ENCODE data around the gene PPP1R15A. TPM values are rescaled to one million over a fixed set of nuclear protein-coding genes. Genes with fewer than 3 reads are reported as not detected.
A peak's percentile ranks its signal among the peaks of the same experiment; 100 is the strongest.

The PPP1R15A gene
- total and polyA plus RNA-seq, 10 donors: 18.5 to 74.2 (median 46.7) TPM

DNA sequence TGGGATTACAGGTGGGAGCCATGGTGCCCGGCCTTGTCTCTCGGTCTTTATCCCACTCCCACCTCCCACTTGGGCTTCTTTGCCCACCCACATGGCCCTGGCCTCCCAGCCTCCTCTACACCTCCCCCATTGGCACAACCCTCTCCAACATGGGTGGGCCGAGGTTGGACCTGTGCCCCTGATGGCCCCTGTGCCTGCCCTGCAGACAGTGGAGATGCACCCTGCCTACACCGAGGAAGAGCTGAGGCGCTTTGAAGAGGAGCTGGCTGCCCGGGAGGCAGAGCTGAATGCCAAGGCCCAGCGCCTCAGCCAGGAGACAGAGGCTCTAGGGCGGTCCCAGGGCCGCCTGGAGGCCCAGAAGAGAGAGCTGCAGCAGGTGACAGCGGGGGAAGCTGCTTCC is 48.7 kb downstream of the PPP1R15A start:
- H3K27me3 ChIP-seq (replicated peaks in 1 of 7): no peaks in the 10 kb centered on the region
- H3K4me1 ChIP-seq: peaks cover 0 to 7% (median 0%) of the 10 kb centered on the region in 6 donors
- intact Hi-C loops (cut with DNase I; ENCODE audit: low total_unique reads): no loop called here
- no peak overlapping the region for H3K27ac ChIP-seq
- TF ChIP-seq POLR2A (IDR thresholded peaks at IDR 0.05) (no peak), POLR2AphosphoS5 (IDR thresholded peaks at IDR 0.05) (peak in 1 of 3 donors; percentile 57)
- no peak for DNase-seq
- H3K4me3 ChIP-seq: no peak overlapping the region
- peaks cover 2 to 83% (median 64%) of the 10 kb centered on the region in 6 donors for H3K36me3 ChIP-seq
- no peaks in the 10 kb centered on the region for H3K9me3 ChIP-seq
- WGBS, 5 donors: 79 to 92% (median 85%) methylated on average over 7 to 10 of the region's 10 CpGs

DNA sequence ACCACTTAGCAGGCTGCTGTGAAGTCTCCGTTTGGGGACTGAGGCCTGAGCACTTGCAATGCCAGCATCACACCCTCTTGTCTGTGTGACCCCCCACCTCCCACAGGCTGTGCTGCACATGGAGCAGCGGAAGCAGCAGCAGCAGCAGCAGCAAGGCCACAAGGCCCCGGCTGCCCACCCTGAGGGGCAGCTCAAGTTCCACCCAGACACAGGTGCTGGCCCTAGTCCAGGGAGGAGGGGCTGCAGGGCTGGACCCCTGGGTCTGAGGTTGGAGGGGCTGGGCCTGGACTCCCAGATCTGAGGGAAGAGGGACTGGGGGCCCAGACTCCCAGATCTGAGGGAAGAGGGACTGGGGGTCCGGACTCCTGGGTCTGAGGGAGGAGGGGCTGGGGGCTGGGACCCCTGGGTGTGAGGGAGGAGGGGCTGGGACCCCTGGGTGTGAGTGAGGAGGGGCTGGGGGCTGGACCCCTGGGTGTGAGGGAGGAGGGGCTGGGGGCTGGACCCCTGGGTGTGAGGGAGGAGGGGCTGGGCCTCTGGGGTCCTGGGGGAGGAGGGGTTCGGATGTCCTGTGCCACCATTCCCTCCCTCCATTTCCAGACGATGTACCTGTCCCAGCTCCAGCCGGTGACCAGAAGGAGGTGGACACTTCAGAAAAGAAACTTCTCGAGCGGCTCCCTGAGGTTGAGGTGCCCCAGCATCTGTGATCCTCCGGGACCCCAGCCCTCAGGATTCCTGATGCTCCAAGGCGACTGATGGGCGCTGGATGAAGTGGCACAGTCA is 49.7 kb downstream of the PPP1R15A start:
- intact Hi-C loops (cut with DNase I; ENCODE audit: low total_unique reads): no loop called here
- DNase-seq: no peak
- Histone ChIP-seq H3K27ac (no peak overlapping the region), H3K36me3 (peaks cover 2 to 74% (median 55%) of the 10 kb centered on the region in 6 donors), H3K4me1 (peaks cover 0 to 7% (median under 1%) of the 10 kb centered on the region in 6 donors), H3K27me3 (replicated peaks in 1 of 7) (no peaks in the 10 kb centered on the region), H3K4me3 (no peak overlapping the region), H3K9me3 (no peaks in the 10 kb centered on the region)
- no peak for TF ChIP-seq POLR2A (IDR thresholded peaks at IDR 0.05)
- peak in 2 of 3 donors; percentile 31 to 59 for TF ChIP-seq POLR2AphosphoS5 (IDR thresholded peaks at IDR 0.05)
- 90 to 99% (median 96%) methylated on average over 8 to 12 of the region's 12 CpGs for WGBS, 5 donors

DNA sequence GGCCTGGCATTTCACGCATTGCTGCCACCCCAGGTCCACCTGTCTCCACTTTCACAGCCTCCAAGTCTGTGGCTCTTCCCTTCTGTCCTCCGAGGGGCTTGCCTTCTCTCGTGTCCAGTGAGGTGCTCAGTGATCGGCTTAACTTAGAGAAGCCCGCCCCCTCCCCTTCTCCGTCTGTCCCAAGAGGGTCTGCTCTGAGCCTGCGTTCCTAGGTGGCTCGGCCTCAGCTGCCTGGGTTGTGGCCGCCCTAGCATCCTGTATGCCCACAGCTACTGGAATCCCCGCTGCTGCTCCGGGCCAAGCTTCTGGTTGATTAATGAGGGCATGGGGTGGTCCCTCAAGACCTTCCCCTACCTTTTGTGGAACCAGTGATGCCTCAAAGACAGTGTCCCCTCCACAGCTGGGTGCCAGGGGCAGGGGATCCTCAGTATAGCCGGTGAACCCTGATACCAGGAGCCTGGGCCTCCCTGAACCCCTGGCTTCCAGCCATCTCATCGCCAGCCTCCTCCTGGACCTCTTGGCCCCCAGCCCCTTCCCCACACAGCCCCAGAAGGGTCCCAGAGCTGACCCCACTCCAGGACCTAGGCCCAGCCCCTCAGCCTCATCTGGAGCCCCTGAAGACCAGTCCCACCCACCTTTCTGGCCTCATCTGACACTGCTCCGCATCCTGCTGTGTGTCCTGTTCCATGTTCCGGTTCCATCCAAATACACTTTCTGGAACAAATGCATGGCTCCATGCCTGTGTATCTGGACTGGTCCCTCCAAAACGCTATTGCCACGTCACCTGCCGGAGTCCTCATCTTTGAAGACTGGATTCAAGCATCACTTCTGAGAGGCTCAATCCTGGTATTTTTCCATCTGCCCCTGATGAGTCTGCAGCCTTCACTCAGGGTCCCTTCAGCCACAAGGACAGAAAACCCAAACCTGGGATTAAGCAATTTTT is 50.6 kb downstream of the PPP1R15A start:
- Histone ChIP-seq H3K36me3 (peaks cover 2 to 65% (median 50%) of the 10 kb centered on the region in 6 donors), H3K27me3 (replicated peaks in 1 of 7) (no peaks in the 10 kb centered on the region), H3K4me1 (peaks cover 0 to 11% (median 3%) of the 10 kb centered on the region in 6 donors), H3K27ac (no peak overlapping the region), H3K4me3 (no peak overlapping the region), H3K9me3 (no peaks in the 10 kb centered on the region)
- intact Hi-C loops (cut with DNase I; ENCODE audit: low total_unique reads): no loop called here
- TF ChIP-seq, protein P1, sequence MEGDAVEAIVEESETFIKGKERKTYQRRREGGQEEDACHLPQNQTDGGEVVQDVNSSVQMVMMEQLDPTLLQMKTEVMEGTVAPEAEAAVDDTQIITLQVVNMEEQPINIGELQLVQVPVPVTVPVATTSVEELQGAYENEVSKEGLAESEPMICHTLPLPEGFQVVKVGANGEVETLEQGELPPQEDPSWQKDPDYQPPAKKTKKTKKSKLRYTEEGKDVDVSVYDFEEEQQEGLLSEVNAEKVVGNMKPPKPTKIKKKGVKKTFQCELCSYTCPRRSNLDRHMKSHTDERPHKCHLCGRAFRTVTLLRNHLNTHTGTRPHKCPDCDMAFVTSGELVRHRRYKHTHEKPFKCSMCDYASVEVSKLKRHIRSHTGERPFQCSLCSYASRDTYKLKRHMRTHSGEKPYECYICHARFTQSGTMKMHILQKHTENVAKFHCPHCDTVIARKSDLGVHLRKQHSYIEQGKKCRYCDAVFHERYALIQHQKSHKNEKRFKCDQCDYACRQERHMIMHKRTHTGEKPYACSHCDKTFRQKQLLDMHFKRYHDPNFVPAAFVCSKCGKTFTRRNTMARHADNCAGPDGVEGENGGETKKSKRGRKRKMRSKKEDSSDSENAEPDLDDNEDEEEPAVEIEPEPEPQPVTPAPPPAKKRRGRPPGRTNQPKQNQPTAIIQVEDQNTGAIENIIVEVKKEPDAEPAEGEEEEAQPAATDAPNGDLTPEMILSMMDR (IDR thresholded peaks at IDR 0.05 in 8 of 11, conservative IDR thresholded peaks at IDR 0.05 in 3 of 11): no peak
- peak in 1 of 3 donors; percentile 54 for TF ChIP-seq POLR2AphosphoS5 (IDR thresholded peaks at IDR 0.05)
- no peak for TF ChIP-seq POLR2A (IDR thresholded peaks at IDR 0.05)
- whole genome bisulfite sequencing, 5 donors: 88 to 93% (median 92%) methylated on average over 17 to 18 of the region's 18 CpGs
- no peak for DNase-seq

DNA sequence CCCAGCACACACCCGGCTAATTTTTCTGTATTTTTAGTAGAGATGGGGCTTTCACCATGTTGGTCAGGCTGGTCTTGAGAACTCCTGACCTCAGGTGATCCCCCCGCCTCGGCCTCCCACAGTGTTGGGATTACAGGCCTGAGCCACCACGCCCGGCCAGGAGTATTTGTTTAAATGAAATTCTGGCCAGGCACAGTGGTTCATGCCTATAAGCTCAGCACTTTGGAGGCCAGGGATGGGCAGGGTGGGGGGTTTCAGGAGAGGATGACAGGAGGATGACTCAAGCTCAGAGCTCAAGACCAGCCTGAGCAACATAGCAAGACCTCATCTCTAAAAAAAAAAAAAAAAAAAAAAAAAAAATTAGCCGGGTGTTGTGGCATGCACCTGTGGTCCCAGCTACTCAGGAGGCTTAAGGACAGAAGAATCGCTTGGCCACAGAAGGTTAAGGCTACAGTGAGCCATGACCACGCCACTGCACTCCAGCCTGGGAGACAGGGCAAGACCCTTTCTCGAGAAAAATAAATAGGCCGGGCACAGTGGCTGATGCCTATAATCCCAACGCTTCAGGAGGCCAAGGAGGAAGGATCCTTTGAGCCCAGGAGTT is 53.1 kb downstream of the PPP1R15A start:
- Histone ChIP-seq H3K27me3 (replicated peaks in 1 of 7) (no peaks in the 10 kb centered on the region), H3K4me1 (peaks cover 0 to 7% (median 0%) of the 10 kb centered on the region in 6 donors), H3K27ac (no peak overlapping the region), H3K36me3 (peaks cover 0 to 39% (median 28%) of the 10 kb centered on the region in 6 donors), H3K4me3 (no peak overlapping the region), H3K9me3 (no peaks in the 10 kb centered on the region)
- WGBS, 5 donors: 89 to 96% (median 91%) methylated on average over 11 of the region's 11 CpGs
- DNase-seq: no peak
- TF ChIP-seq POLR2AphosphoS5 (IDR thresholded peaks at IDR 0.05): no peak
- TF ChIP-seq, protein P1 (IDR thresholded peaks at IDR 0.05 in 8 of 11, conservative IDR thresholded peaks at IDR 0.05 in 3 of 11): no peak
- TF ChIP-seq POLR2A (IDR thresholded peaks at IDR 0.05): no peak
- intact Hi-C loops (cut with DNase I; ENCODE audit: low total_unique reads): no loop called here

Other genes with a start within 250 kb of the PPP1R15A start
Only the 30 nearest of the 32 such genes appear.
- gene DBP, start 235.0 kb upstream of the PPP1R15A start, total RNA-seq: 10 to 100 TPM; 11.4 to 29.5 (median 22.5) TPM
- 10 to 100 TPM; 21.8 to 26.8 (median 24.1) TPM for gene DBP, start 235.0 kb upstream of the PPP1R15A start, polyA plus RNA-seq
- gene CA11, start 226.2 kb upstream of the PPP1R15A start, total RNA-seq: 10 to 100 TPM in 2 of 7 donors, 1 to 10 TPM in 5; 1.9 to 10.7 (median 4.4) TPM
- 10 to 100 TPM in 2 of 3 donors, 1 to 10 TPM in 1; 9.7 to 14.5 (median 10.5) TPM for gene CA11, start 226.2 kb upstream of the PPP1R15A start, polyA plus RNA-seq
- 1 to 10 TPM in 3 of 7 donors, under 1 TPM in 3, not detected in 1; 0.30 to 2.1 (median 1.2) TPM for gene NTN5, start 199.4 kb upstream of the PPP1R15A start, total RNA-seq
- 1 to 10 TPM in 1 of 3 donors, under 1 TPM in 2; 0.49 to 1.1 (median 0.51) TPM for gene NTN5, start 199.4 kb upstream of the PPP1R15A start, polyA plus RNA-seq
- under 1 TPM in 3 of 7 donors, not detected in 4; 0.17 to 0.65 (median 0.38) TPM for gene FUT2, start 176.4 kb upstream of the PPP1R15A start, total RNA-seq
- gene FUT2, start 176.4 kb upstream of the PPP1R15A start, polyA plus RNA-seq: 1 to 10 TPM in 1 of 3 donors, under 1 TPM in 1, not detected in 1; 0.22 to 1.2 TPM
- gene MAMSTR, start 152.7 kb upstream of the PPP1R15A start, total RNA-seq: 10 to 100 TPM in 1 of 7 donors, 1 to 10 TPM in 6; 3.1 to 10.3 (median 4.0) TPM
- 10 to 100 TPM in 1 of 3 donors, 1 to 10 TPM in 1, under 1 TPM in 1; 0.93 to 10.7 (median 3.6) TPM for gene MAMSTR, start 152.7 kb upstream of the PPP1R15A start, polyA plus RNA-seq
- 10 to 100 TPM; 30.3 to 78.1 (median 39.8) TPM for gene RASIP1, start 131.8 kb upstream of the PPP1R15A start, total RNA-seq
- gene RASIP1, start 131.8 kb upstream of the PPP1R15A start, polyA plus RNA-seq: 10 to 100 TPM; 15.1 to 62.8 (median 42.1) TPM
- 1 to 10 TPM in 5 of 7 donors, under 1 TPM in 1, not detected in 1; 0.84 to 5.3 (median 1.8) TPM for gene IZUMO1, start 125.5 kb upstream of the PPP1R15A start, total RNA-seq
- 1 to 10 TPM in 1 of 3 donors, under 1 TPM in 2; 0.26 to 1.0 (median 0.50) TPM for gene IZUMO1, start 125.5 kb upstream of the PPP1R15A start, polyA plus RNA-seq
- gene FUT1, start 119.8 kb upstream of the PPP1R15A start, total RNA-seq: 10 to 100 TPM in 4 of 7 donors, 1 to 10 TPM in 3; 5.6 to 22.9 (median 10.0) TPM
- gene FUT1, start 119.8 kb upstream of the PPP1R15A start, polyA plus RNA-seq: 1 to 10 TPM; 1.0 to 6.5 (median 2.7) TPM
- not detected for gene FGF21, start 116.9 kb upstream of the PPP1R15A start, total RNA-seq
- not detected for gene FGF21, start 116.9 kb upstream of the PPP1R15A start, polyA plus RNA-seq
- 10 to 100 TPM; 15.5 to 25.3 (median 20.4) TPM for gene BCAT2, start 61.4 kb upstream of the PPP1R15A start, total RNA-seq
- 10 to 100 TPM; 25.5 to 31.7 (median 29.4) TPM for gene BCAT2, start 61.4 kb upstream of the PPP1R15A start, polyA plus RNA-seq
- 10 to 100 TPM in 3 of 7 donors, 1 to 10 TPM in 4; 2.4 to 14.7 (median 8.1) TPM for gene HSD17B14, start 35.9 kb upstream of the PPP1R15A start, total RNA-seq
- gene HSD17B14, start 35.9 kb upstream of the PPP1R15A start, polyA plus RNA-seq: 10 to 100 TPM; 10.1 to 16.5 (median 11.2) TPM
- 10 to 100 TPM in 6 of 7 donors, 1 to 10 TPM in 1; 8.6 to 24.2 (median 16.0) TPM for gene PLEKHA4, start 3.8 kb upstream of the PPP1R15A start, total RNA-seq
- 10 to 100 TPM; 12.2 to 20.6 (median 13.8) TPM for gene PLEKHA4, start 3.8 kb upstream of the PPP1R15A start, polyA plus RNA-seq
- gene TULP2, start 26.3 kb downstream of the PPP1R15A start, total RNA-seq: 1 to 10 TPM in 3 of 7 donors, under 1 TPM in 3, not detected in 1; 0.34 to 5.0 (median 1.3) TPM
- gene TULP2, start 26.3 kb downstream of the PPP1R15A start, polyA plus RNA-seq: under 1 TPM in 2 of 3 donors, not detected in 1; 0.14 to 0.32 TPM
- 100 to 1,000 TPM; 217 to 321 (median 268) TPM for gene NUCB1, start 27.9 kb downstream of the PPP1R15A start, total RNA-seq
- gene NUCB1, start 27.9 kb downstream of the PPP1R15A start, polyA plus RNA-seq: 100 to 1,000 TPM in 1 of 3 donors, 10 to 100 TPM in 2; 67.6 to 125 (median 72.4) TPM
- 1 to 10 TPM in 4 of 7 donors, under 1 TPM in 2, not detected in 1; 0.51 to 4.5 (median 2.5) TPM for gene DHDH, start 61.3 kb downstream of the PPP1R15A start, total RNA-seq
- 1 to 10 TPM; 1.2 to 2.6 (median 1.2) TPM for gene DHDH, start 61.3 kb downstream of the PPP1R15A start, polyA plus RNA-seq
- gene BAX, start 82.5 kb downstream of the PPP1R15A start, total RNA-seq: 100 to 1,000 TPM in 6 of 7 donors, 10 to 100 TPM in 1; 65.9 to 158 (median 113) TPM
- 100 to 1,000 TPM; 131 to 219 (median 177) TPM for gene BAX, start 82.5 kb downstream of the PPP1R15A start, polyA plus RNA-seq
- over 10,000 TPM in 2 of 7 donors, 1,000 to 10,000 TPM in 5; 4,960 to 10,995 (median 6,703) TPM for gene FTL, start 92.9 kb downstream of the PPP1R15A start, total RNA-seq
- over 10,000 TPM in 1 of 3 donors, 1,000 to 10,000 TPM in 2; 5,646 to 14,078 (median 8,665) TPM for gene FTL, start 92.9 kb downstream of the PPP1R15A start, polyA plus RNA-seq
- gene GYS1, start 120.9 kb downstream of the PPP1R15A start, total RNA-seq: 10 to 100 TPM; 23.3 to 47.1 (median 32.1) TPM
- gene GYS1, start 120.9 kb downstream of the PPP1R15A start, polyA plus RNA-seq: 10 to 100 TPM; 11.9 to 20.0 (median 15.1) TPM
- gene RUVBL2, start 121.5 kb downstream of the PPP1R15A start, total RNA-seq: 10 to 100 TPM; 32.0 to 46.9 (median 38.4) TPM
- gene RUVBL2, start 121.5 kb downstream of the PPP1R15A start, polyA plus RNA-seq: 10 to 100 TPM; 46.7 to 58.4 (median 53.5) TPM
- gene LHB, start 144.7 kb downstream of the PPP1R15A start, total RNA-seq: under 1 TPM in 1 of 7 donors, not detected in 6; 0.79 TPM
- gene LHB, start 144.7 kb downstream of the PPP1R15A start, polyA plus RNA-seq: 1 to 10 TPM in 2 of 3 donors, under 1 TPM in 1; 0.50 to 1.5 (median 1.5) TPM
- not detected for gene CGB3, start 151.9 kb downstream of the PPP1R15A start, total RNA-seq
- not detected for gene CGB3, start 151.9 kb downstream of the PPP1R15A start, polyA plus RNA-seq
- not detected for gene CGB2, start 159.5 kb downstream of the PPP1R15A start, total RNA-seq
- gene CGB2, start 159.5 kb downstream of the PPP1R15A start, polyA plus RNA-seq: not detected
- not detected for gene CGB1, start 164.5 kb downstream of the PPP1R15A start, total RNA-seq
- under 1 TPM in 1 of 3 donors, not detected in 2; 0.35 TPM for gene CGB1, start 164.5 kb downstream of the PPP1R15A start, polyA plus RNA-seq
- not detected for gene CGB5, start 171.4 kb downstream of the PPP1R15A start, total RNA-seq
- gene CGB5, start 171.4 kb downstream of the PPP1R15A start, polyA plus RNA-seq: not detected
- not detected for gene CGB8, start 176.7 kb downstream of the PPP1R15A start, total RNA-seq
- gene CGB8, start 176.7 kb downstream of the PPP1R15A start, polyA plus RNA-seq: not detected
- not detected for gene CGB7, start 185.3 kb downstream of the PPP1R15A start, total RNA-seq
- gene CGB7, start 185.3 kb downstream of the PPP1R15A start, polyA plus RNA-seq: under 1 TPM in 2 of 3 donors, not detected in 1; 0.03 to 0.06 TPM
- not detected for gene NTF4, start 192.4 kb downstream of the PPP1R15A start, total RNA-seq
- gene NTF4, start 192.4 kb downstream of the PPP1R15A start, polyA plus RNA-seq: not detected
- gene KCNA7, start 200.3 kb downstream of the PPP1R15A start, total RNA-seq: not detected
- under 1 TPM in 1 of 3 donors, not detected in 2; 0.02 TPM for gene KCNA7, start 200.3 kb downstream of the PPP1R15A start, polyA plus RNA-seq
- 100 to 1,000 TPM; 238 to 337 (median 270) TPM for gene SNRNP70, start 213.0 kb downstream of the PPP1R15A start, total RNA-seq
- gene SNRNP70, start 213.0 kb downstream of the PPP1R15A start, polyA plus RNA-seq: 100 to 1,000 TPM; 198 to 559 (median 421) TPM
- gene LIN7B, start 241.9 kb downstream of the PPP1R15A start, total RNA-seq: 1 to 10 TPM; 2.7 to 9.6 (median 5.5) TPM
- 1 to 10 TPM; 7.2 to 9.5 (median 9.2) TPM for gene LIN7B, start 241.9 kb downstream of the PPP1R15A start, polyA plus RNA-seq